Suprapubic skin (tissue), 4 donors: ENCODE data around the gene ADCY3.

Experiments used
- CTCF ChIP-seq, 2 donors: fragments of 200-600 bp in 1 of 2; fragments of 450-650 bp in 1 of 2; sonication (generic) in 1 of 2; IDR thresholded peaks; one replicate each; pipeline ENCODE4 v1.5.1; 2016 to 2019; ENCODE audit warnings: antibody characterized with exemption in 2 of 2, mild to moderate bottlenecking in 1 of 2, moderate library complexity in 1 of 2
- EP300 ChIP-seq: sonication (generic); formaldehyde crosslinking; IDR thresholded peaks from one replicate; pipeline ENCODE4 v1.6.1; 2017; ENCODE audit warnings: antibody characterized with exemption
- POLR2A ChIP-seq, 2 donors: fragments of 450-650 bp; IDR thresholded peaks; one replicate each; pipeline ENCODE4 v1.6.1; 2017; ENCODE audit warnings: antibody characterized with exemption in 2 of 2, mild to moderate bottlenecking in 2 of 2, moderate library complexity in 2 of 2
- POLR2AphosphoS5 ChIP-seq, 3 donors: sonication (generic); formaldehyde crosslinking; IDR thresholded peaks; one replicate each; pipeline ENCODE4 v1.6.1; 2017; ENCODE audit warnings: antibody characterized with exemption in 3 of 3

GRCh38 chr2:24866946-24867345 lies 53.1 kb downstream of the ADCY3 start:
- TF ChIP-seq POLR2A (IDR thresholded peaks at IDR 0.05) = no peak
- no peak for TF ChIP-seq CTCF (IDR thresholded peaks at IDR 0.05)
- TF ChIP-seq EP300 = no peak
- no peak for TF ChIP-seq POLR2AphosphoS5 (IDR thresholded peaks at IDR 0.05)
